DND-41 (cell line): Measurements from ENCODE around the gene STOML1.

Experiments
- ATAC-seq: fragments of 200-7000 bp; cut with Tn5 transposase; 3 replicates; pipeline ENCODE4 v1.9.1; 2021; ENCODE audit warnings: low read depth; ENCODE audit not compliant: insufficient read depth
- DNase-seq: peaks from one replicate; pipeline ENCODE4 v3.0.0-alpha.2; 2020
- H2AFZ ChIP-seq: 2 replicates; pipeline ENCODE4 v1.6.0; 2012; ENCODE audit warnings: low read depth, low read length
- H3K27ac ChIP-seq: 2 replicates; pipeline ENCODE4 v1.5.1; 2012; ENCODE audit warnings: low read length, inconsistent platforms
- H3K27me3 ChIP-seq: fragments of 200-600 bp; sonication (generic); 2 replicates; pipeline ENCODE4 v1.6.0; 2012; ENCODE audit warnings: low read length, mild to moderate bottlenecking, inconsistent platforms; ENCODE audit not compliant: insufficient read depth, poor library complexity
- H3K36me3 ChIP-seq: 2 replicates; pipeline ENCODE4 v1.5.1; 2012; ENCODE audit warnings: low read length, inconsistent platforms; ENCODE audit not compliant: insufficient read depth
- H3K4me1 ChIP-seq: 2 replicates; pipeline ENCODE4 v1.5.1; 2012; ENCODE audit warnings: mild to moderate bottlenecking, low read length; ENCODE audit not compliant: insufficient read depth
- H3K4me2 ChIP-seq: 2 replicates; pipeline ENCODE4 v1.6.0; 2012; ENCODE audit warnings: mild to moderate bottlenecking, moderate library complexity, low read length, inconsistent platforms; ENCODE audit not compliant: insufficient read depth
- H3K4me3 ChIP-seq, 2 experiments: fragments of 200-600 bp in 1 of 2; shearing (Covaris generic) in 1 of 2; 2 replicates each; pipeline ENCODE4 v1.5.1; 2012 to 2016; ENCODE audit warnings: inconsistent platforms in 2 of 2, low read length in 2 of 2, mild to moderate bottlenecking in 2 of 2, low read depth in 1 of 2, moderate library complexity in 1 of 2
- H3K79me2 ChIP-seq: 2 replicates; pipeline ENCODE4 v1.6.0; 2012; ENCODE audit warnings: low read length, inconsistent platforms; ENCODE audit not compliant: insufficient read depth
- H3K9ac ChIP-seq: 2 replicates; pipeline ENCODE4 v1.6.0; 2012; ENCODE audit warnings: low read depth, mild to moderate bottlenecking, inconsistent platforms, low read length, moderate library complexity
- H3K9me3 ChIP-seq: 2 replicates; pipeline ENCODE4 v1.5.1; 2012; ENCODE audit warnings: low read length, moderate library complexity, mild to moderate bottlenecking, inconsistent platforms; ENCODE audit not compliant: insufficient read depth, severe bottlenecking
- H4K20me1 ChIP-seq: 2 replicates; pipeline ENCODE4 v1.6.0; 2012; ENCODE audit warnings: low read length; ENCODE audit not compliant: insufficient read depth
- CTCF ChIP-seq: IDR thresholded peaks from 2 replicates; pipeline ENCODE4 v1.5.1; 2012; ENCODE audit warnings: borderline replicate concordance, low read length, moderate library complexity, mild to moderate bottlenecking; ENCODE audit not compliant: poor library complexity, severe bottlenecking; ENCODE audit errors: extremely low read depth
- EZH2 ChIP-seq: IDR thresholded peaks from 3 replicates; pipeline ENCODE4 v1.6.1; 2012; ENCODE audit warnings: borderline replicate concordance, low read depth, mild to moderate bottlenecking, moderate library complexity, low read length, inconsistent platforms; ENCODE audit not compliant: severe bottlenecking

The STOML1 gene

GRCh38 chr15:73936181-73936580 lies 55.9 kb downstream of the STOML1 start:
- H3K79me2 ChIP-seq = no peaks in the 10 kb centered on the region

GRCh38 chr15:73935547-73935946 lies 56.5 kb downstream of the STOML1 start:
- Histone ChIP-seq H4K20me1 (no peaks in the 10 kb centered on the region), H3K36me3 (no peaks in the 10 kb centered on the region), H3K9me3 (no peaks in the 10 kb centered on the region), H2AFZ (no peak overlapping the region), H3K4me3 (no peak overlapping the region), H3K27ac (no peak overlapping the region), H3K79me2 (no peaks in the 10 kb centered on the region), H3K4me2 (no peak overlapping the region), H3K27me3 (peaks cover 2% of the 10 kb centered on the region), H3K4me1 (no peaks in the 10 kb centered on the region), H3K9ac (no peak overlapping the region)
- DNase-seq (no peak), ATAC-seq (no peak)
- TF ChIP-seq EZH2 (no peak), CTCF (no peak)

More at GRCh38 chr15:73936181-73936580, 55.9 kb downstream of the STOML1 start:
- ATAC-seq (no peak), DNase-seq (no peak)
- H4K20me1 ChIP-seq = no peaks in the 10 kb centered on the region
- no peaks in the 10 kb centered on the region for H3K9me3 ChIP-seq
- H3K36me3 ChIP-seq = no peaks in the 10 kb centered on the region
- H3K4me3 ChIP-seq = no peak overlapping the region
- H3K4me1 ChIP-seq = no peaks in the 10 kb centered on the region
- no peak overlapping the region for H3K27ac ChIP-seq
- no peak overlapping the region for H2AFZ ChIP-seq
- H3K4me2 ChIP-seq = no peak overlapping the region
- peaks cover 2% of the 10 kb centered on the region for H3K27me3 ChIP-seq
- H3K9ac ChIP-seq = no peak overlapping the region
- no peak for TF ChIP-seq EZH2
- no peak for TF ChIP-seq CTCF

- no peak for ATAC-seq
- H3K9me3 ChIP-seq = no peaks in the 10 kb centered on the region
- H3K4me2 ChIP-seq = no peak overlapping the region
- H2AFZ ChIP-seq = no peak overlapping the region
- no peak overlapping the region for H3K9ac ChIP-seq
- H3K27me3 ChIP-seq = peaks cover 2% of the 10 kb centered on the region
- H3K36me3 ChIP-seq = no peaks in the 10 kb centered on the region
- no peak overlapping the region for H3K27ac ChIP-seq
- TF ChIP-seq EZH2 (no peak), CTCF (no peak)
- no peaks in the 10 kb centered on the region for H3K4me1 ChIP-seq
- H4K20me1 ChIP-seq = no peaks in the 10 kb centered on the region
- no peaks in the 10 kb centered on the region for H3K79me2 ChIP-seq
- no peak for DNase-seq
- no peak overlapping the region for H3K4me3 ChIP-seq
Observed at GRCh38 chr15:73934281-73934680, 57.8 kb downstream of the STOML1 start.
